PFSK-1 (cell line): ENCODE measurements around the gene CFAP20DC.

ENCODE experiments used
- FOXP2 ChIP-seq: optimal IDR thresholded peaks from 2 replicates; pipeline ENCODE3; 2011; ENCODE audit warnings: borderline replicate concordance, control low read depth, inconsistent platforms; ENCODE audit not compliant: insufficient read depth; ENCODE audit errors: extremely low read length, extremely low read depth
- POLR2AphosphoS5 ChIP-seq: IDR thresholded peaks from 2 replicates; pipeline ENCODE4 v1.6.1; 2012; ENCODE audit warnings: low read depth, mild to moderate bottlenecking, control low read depth, low read length, moderate library complexity
- REST ChIP-seq, 2 experiments: IDR thresholded peaks; 2 replicates each; pipeline versions ENCODE4 v1.6.1 to v1.8.0; 2011 to 2012; ENCODE audit warnings: low read depth in 2 of 2, low read length in 2 of 2, control low read depth in 1 of 2, inconsistent platforms in 1 of 2, mild to moderate bottlenecking in 1 of 2, moderate library complexity in 1 of 2; ENCODE audit not compliant: insufficient read depth in 1 of 2
- SIN3A ChIP-seq: IDR thresholded peaks from 2 replicates; pipeline ENCODE4 v1.6.1; 2012; ENCODE audit warnings: mild to moderate bottlenecking, low read length, moderate library complexity, borderline replicate concordance; ENCODE audit not compliant: insufficient read depth
- TAF1 ChIP-seq: IDR thresholded peaks from 2 replicates; pipeline ENCODE4 v1.6.1; 2012; ENCODE audit warnings: low read length, control low read depth, borderline replicate concordance; ENCODE audit not compliant: insufficient read depth

- TF ChIP-seq SIN3A (no peak), POLR2AphosphoS5 (no peak), REST (IDR thresholded peaks at IDR 0.05; ENCODE audit: insufficient read depth in 1 of 2, low read depth in 2 of 2, low read length in 2 of 2) (no peak), TAF1 (no peak), FOXP2 (no peak)
Measured at GRCh38 chr3:58746758-58747157, 303.1 kb downstream of the CFAP20DC start.
